GM12878 (cell line): ENCODE measurements around the gene MAD1L1. TPM values are rescaled to one million over a fixed set of nuclear protein-coding genes. Genes with fewer than 3 reads are reported as not detected.

Source experiments
- ATAC-seq: fragments of 200-7000 bp; cut with Tn5 transposase; 3 replicates; pipeline ENCODE4 v1.9.1; 2020; ENCODE audit warnings: mild to moderate bottlenecking, moderate library complexity
- BruUV-seq: library from RNA; stranded (reverse); fragments of 400-500 nt; replicated peaks from 2 replicates; lab custom pipeline; 2021; lab: Mats Ljungman, UMichigan
- CTCF ChIA-PET: fragments of 300-600 bp; sonication (Branson Sonifier 250); formaldehyde crosslinking; extraction: SDS; loops from one replicate; lab custom pipeline; 2021; ENCODE audit warnings: inconsistent platforms; lab: Yijun Ruan, JAX
- POLR2A ChIA-PET: fragments of 350-600 bp; formaldehyde crosslinking; extraction: SDS; loops from one replicate; lab custom pipeline; 2021; ENCODE audit warnings: inconsistent platforms; lab: Charles Lee
- RAD21 ChIA-PET: fragments of 300-600 bp; sonication (Branson Sonifier 250); formaldehyde crosslinking; loops from one replicate; lab custom pipeline; 2023; ENCODE audit warnings: antibody characterized with exemption; ENCODE audit not compliant: unreplicated experiment; lab: Charles Lee
- SMC1A ChIA-PET: fragments of 300-600 bp; sonication (Branson Sonifier 250); formaldehyde crosslinking; loops from one replicate; lab custom pipeline; 2023; ENCODE audit not compliant: unreplicated experiment, uncharacterized antibody; lab: Charles Lee
- DNase-seq: peaks from one replicate; pipeline ENCODE4 v3.0.0-alpha.2; 2011; ENCODE audit warnings: low read depth, low spot score
- FAIRE-seq: peaks from 3 replicates; lab custom pipeline; 2011; peaks lifted over from hg19 to GRCh38; lab: Jason Lieb, UNC
- H2AFZ ChIP-seq: 2 replicates; pipeline ENCODE4 v1.6.0; 2011; ENCODE audit warnings: low read depth, low read length, control low read depth; ENCODE audit not compliant: control insufficient read depth
- H3K27ac ChIP-seq: 2 replicates; pipeline ENCODE4 v1.5.1; 2011; ENCODE audit warnings: control low read depth; ENCODE audit not compliant: control insufficient read depth, insufficient read depth
- H3K27me3 ChIP-seq, 2 experiments: replicated peaks in 1 of 2; 2 replicates each; pipeline versions ENCODE4 v1.6.0 to v1.6.1; 2011; ENCODE audit warnings: low read length in 1 of 2; ENCODE audit not compliant: control insufficient read depth in 2 of 2, insufficient read depth in 2 of 2
- H3K36me3 ChIP-seq, 2 experiments: 2 replicates each; pipeline ENCODE4 v1.5.1; 2011; ENCODE audit warnings: low read length in 1 of 2; ENCODE audit not compliant: control insufficient read depth in 2 of 2, insufficient read depth in 2 of 2
- H3K4me1 ChIP-seq: 2 replicates; pipeline ENCODE4 v1.6.1; 2011; ENCODE audit warnings: mild to moderate bottlenecking, low read length, moderate library complexity, mixed read lengths; ENCODE audit not compliant: control insufficient read depth, insufficient read depth
- H3K4me2 ChIP-seq: 2 replicates; pipeline ENCODE4 v1.6.0; 2011; ENCODE audit warnings: control low read depth; ENCODE audit not compliant: control insufficient read depth, insufficient read depth
- H3K4me3 ChIP-seq: fragments of 200-600 bp; sonication (generic); 2 replicates; pipeline ENCODE4 v1.5.1; 2016
- H3K79me2 ChIP-seq: 2 replicates; pipeline ENCODE4 v1.6.0; 2011; ENCODE audit warnings: low read length; ENCODE audit not compliant: control insufficient read depth, insufficient read depth
- H3K9ac ChIP-seq: 2 replicates; pipeline ENCODE4 v1.8.0; 2011; ENCODE audit warnings: low read length, control low read depth, mixed read lengths; ENCODE audit not compliant: control insufficient read depth, insufficient read depth
- H3K9me3 ChIP-seq: replicated peaks from 3 replicates; pipeline ENCODE4 v1.5.1; 2011; ENCODE audit warnings: mild to moderate bottlenecking, low read length; ENCODE audit not compliant: control insufficient read depth, insufficient read depth
- H4K20me1 ChIP-seq: 2 replicates; pipeline ENCODE4 v1.6.0; 2011; ENCODE audit not compliant: control insufficient read depth, insufficient read depth
- ATF3 ChIP-seq: IDR thresholded peaks from 2 replicates; pipeline ENCODE4 v1.6.1; 2011; ENCODE audit warnings: low read depth, mild to moderate bottlenecking, low read length, moderate library complexity, borderline replicate concordance; ENCODE audit errors: extremely low read depth
- BCL11A ChIP-seq: IDR thresholded peaks from 2 replicates; pipeline ENCODE4 v1.6.1; 2011; ENCODE audit warnings: low read depth, low read length
- BCL3 ChIP-seq: IDR thresholded peaks from 2 replicates; pipeline ENCODE4 v1.6.1; 2011; ENCODE audit warnings: borderline replicate concordance, low read depth, mild to moderate bottlenecking, moderate library complexity, low read length; ENCODE audit not compliant: insufficient read depth, poor library complexity, severe bottlenecking
- EGR1 ChIP-seq, 2 experiments: IDR thresholded peaks; 1 replicate in 1 of 2; 2 replicates in 1 of 2; pipeline ENCODE4 v1.6.1; 2011 to 2012; ENCODE audit warnings: low read depth in 2 of 2, low read length in 2 of 2, borderline replicate concordance in 1 of 2, mild to moderate bottlenecking in 1 of 2, moderate library complexity in 1 of 2
- ETV6 ChIP-seq, 2 experiments: fragments of 450-650 bp in 1 of 2; IDR thresholded peaks in 1 of 2; conservative IDR thresholded peaks in 1 of 2; 2 replicates each; pipeline ENCODE4 v1.6.1; 2014; ENCODE audit warnings: antibody characterized with exemption in 1 of 2, borderline replicate concordance in 1 of 2, low read depth in 1 of 2, mild to moderate bottlenecking in 1 of 2, moderate library complexity in 1 of 2
- GATAD2B ChIP-seq: fragments of 450-650 bp; conservative IDR thresholded peaks from 2 replicates; pipeline ENCODE4 v1.6.1; 2017; ENCODE audit warnings: low read depth, mild to moderate bottlenecking, moderate library complexity
- IKZF1 ChIP-seq: fragments of 450-650 bp; conservative IDR thresholded peaks from 2 replicates; pipeline ENCODE4 v1.6.1; 2017; ENCODE audit warnings: antibody characterized with exemption, mild to moderate bottlenecking
- JUND ChIP-seq: IDR thresholded peaks from 2 replicates; pipeline ENCODE4 v1.6.1; 2012; ENCODE audit warnings: low read depth, mild to moderate bottlenecking, low read length, improper control_type of control experiment, moderate library complexity
- MTA2 ChIP-seq: fragments of 450-650 bp; IDR thresholded peaks from 2 replicates; pipeline ENCODE4 v1.6.1; 2016; ENCODE audit warnings: low read depth, mild to moderate bottlenecking, moderate library complexity
- NFXL1 ChIP-seq: fragments of 450-650 bp; IDR thresholded peaks from 2 replicates; pipeline ENCODE4 v1.6.1; 2017; ENCODE audit warnings: antibody characterized with exemption, mild to moderate bottlenecking, borderline replicate concordance
- POLR2A ChIP-seq: IDR thresholded peaks from 2 replicates; pipeline ENCODE4 v1.6.1; 2011; ENCODE audit warnings: low read depth, mild to moderate bottlenecking, low read length
- TARDBP ChIP-seq: IDR thresholded peaks from 2 replicates; pipeline ENCODE4 v1.6.1; 2016; ENCODE audit warnings: borderline replicate concordance
- USF1 ChIP-seq: IDR thresholded peaks from 2 replicates; pipeline ENCODE4 v1.6.1; 2011; ENCODE audit warnings: borderline replicate concordance, low read depth, mild to moderate bottlenecking, moderate library complexity, mixed read lengths, low read length; ENCODE audit not compliant: insufficient read depth; ENCODE audit errors: extremely low read length
- WRNIP1 ChIP-seq: IDR thresholded peaks from 2 replicates; pipeline ENCODE4 v1.6.1; 2011; ENCODE audit warnings: low read depth, low read length, improper control_type of control experiment, borderline replicate concordance
- WGBS: methylation state at CpG from one replicate; pipeline ENCODE4 v1.1.6; 2016; ENCODE audit warnings: low lambda C conversion rate; ENCODE audit not compliant: insufficient replicate concordance, insufficient coverage; ENCODE audit errors: missing lambda C conversion rate; 5-methylcytosine and 5-hydroxymethylcytosine counted together
- in situ Hi-C: fragments of 300-500 bp; cut with MboI; formaldehyde crosslinking; loops from 9 replicates; pipeline ENCODE4 v1.14.3; 2018; ENCODE audit warnings: mixed read lengths
- intact Hi-C: fragments of 100-400 bp; cut with micrococcal nuclease; formaldehyde crosslinking; loops from one replicate; pipeline ENCODE4 v1.14.2; 2022; ENCODE audit not compliant: unreplicated experiment
- polyA plus RNA-seq, 11 experiments: library from polyadenylated mRNA; depleted of rRNA in 4 of 11; unstranded in 6 of 11; stranded (reverse) in 5 of 11; fragments of >200 nt; fragmentation: Nextera tagmentation in 4 of 11; fragmentation: Illumina TruSeq in 1 of 11; extraction: Ambion mirVana in 4 of 11; extraction: Trizol in 1 of 11; gene quantifications; 1 replicate in 1 of 11; 2 replicates in 10 of 11; pipeline versions ENCODE4 v1.2.1 to v1.2.3, GENCODE V29; 2011 to 2016; ENCODE audit warnings: inconsistent platforms in 2 of 11, missing spikeins in 2 of 11, low read depth in 1 of 11
- total RNA-seq, 4 experiments: library from RNA; depleted of rRNA in 3 of 4; stranded (reverse); fragments of >200 nt in 3 of 4; fragmentation: Illumina TruSeq in 1 of 4; extraction: Trizol in 1 of 4; gene quantifications; 2 replicates each; pipeline versions ENCODE4 v1.2.1 to v1.2.3, GENCODE V29; 2013 to 2021
- TF ChIP-seq, protein P1 (sequence below): fragments of 450-650 bp; IDR thresholded peaks from 2 replicates; pipeline ENCODE4 v1.6.1; 2017; ENCODE audit warnings: antibody characterized with exemption, mild to moderate bottlenecking, moderate library complexity
- TF ChIP-seq, protein P2 (sequence below): fragments of 450-650 bp; conservative IDR thresholded peaks from 2 replicates; pipeline ENCODE4 v1.6.1; 2017; ENCODE audit warnings: mild to moderate bottlenecking, moderate library complexity

The MAD1L1 gene
- total and polyA plus RNA-seq, 10 of the 15 experiments (the other 5 are each of a cell fraction or from before 2014, with no cell fraction given): 2.2 to 76.8 (median 38.3) TPM

DNA sequence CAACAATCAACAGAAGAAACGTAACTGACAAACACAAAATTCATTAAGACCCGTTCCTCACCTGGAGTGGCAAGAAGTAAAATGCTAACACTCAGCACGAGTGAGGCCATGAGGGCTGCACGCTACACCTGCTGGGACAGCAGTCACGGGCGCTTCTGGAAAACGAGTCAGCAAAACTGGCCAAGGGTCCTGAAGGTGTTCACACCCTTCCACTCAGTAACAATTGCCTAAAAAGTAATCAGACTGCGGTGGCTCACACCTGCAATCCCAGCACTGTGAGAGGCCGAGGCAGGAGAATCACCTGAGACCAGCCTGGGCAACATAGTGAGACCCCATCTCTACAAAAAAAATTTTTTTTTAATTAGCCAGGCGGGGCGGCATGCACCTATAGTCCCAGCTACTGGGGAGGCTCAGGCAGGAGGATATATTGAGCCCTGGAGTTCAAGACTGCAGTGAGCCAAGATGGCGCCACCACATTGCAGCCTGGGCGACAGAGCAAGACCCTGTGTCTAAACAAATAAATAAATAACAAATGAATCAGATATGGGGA is 199.1 kb downstream of the MAD1L1 start:
- ChIA-PET POLR2A (no interaction called here), RAD21 (no interaction called here), CTCF (no interaction called here), SMC1A (no interaction called here)
- no TSS peak for BruUV-seq
- intact Hi-C loops: no loop called here
- Histone ChIP-seq H3K79me2 (no peaks in the 10 kb centered on the region), H3K27me3 (no peaks in the 10 kb centered on the region), H3K36me3 (no peaks in the 10 kb centered on the region; a peak in 1 of 4 replicates), H2AFZ (no peak overlapping the region), H3K4me3 (no peak overlapping the region), H4K20me1 (peaks cover 3% of the 10 kb centered on the region; the same call in 1 of the 2 replicates), H3K4me2 (no peak overlapping the region), H3K4me1 (peaks cover 9% of the 10 kb centered on the region), H3K27ac (no peak overlapping the region), H3K9ac (no peak overlapping the region), H3K9me3 (no peaks in the 10 kb centered on the region; the same call in 2 of the 3 replicates)
- ATAC-seq (no peak), DNase-seq (no peak), FAIRE-seq (no peak)
- in situ Hi-C loops: no loop called here
- 91% methylated on average over 13 of the region's 13 CpGs for WGBS
- no peak for TF ChIP-seq BCL11A
- TF ChIP-seq IKZF1: no peak
- TF ChIP-seq POLR2A: no peak
- TF ChIP-seq GATAD2B: no peak
- no peak for TF ChIP-seq EGR1 (IDR thresholded peaks at IDR 0.05; ENCODE audit: borderline replicate concordance in 1 of 2, low read depth in 2 of 2, low read length in 2 of 2)
- TF ChIP-seq ETV6 (conservative IDR thresholded peaks at IDR 0.05 in 1 of 2, IDR thresholded peaks at IDR 0.05 in 1 of 2; ENCODE audit: borderline replicate concordance in 1 of 2, low read depth in 1 of 2): no peak
- TF ChIP-seq TARDBP: no peak
- TF ChIP-seq, protein P1, sequence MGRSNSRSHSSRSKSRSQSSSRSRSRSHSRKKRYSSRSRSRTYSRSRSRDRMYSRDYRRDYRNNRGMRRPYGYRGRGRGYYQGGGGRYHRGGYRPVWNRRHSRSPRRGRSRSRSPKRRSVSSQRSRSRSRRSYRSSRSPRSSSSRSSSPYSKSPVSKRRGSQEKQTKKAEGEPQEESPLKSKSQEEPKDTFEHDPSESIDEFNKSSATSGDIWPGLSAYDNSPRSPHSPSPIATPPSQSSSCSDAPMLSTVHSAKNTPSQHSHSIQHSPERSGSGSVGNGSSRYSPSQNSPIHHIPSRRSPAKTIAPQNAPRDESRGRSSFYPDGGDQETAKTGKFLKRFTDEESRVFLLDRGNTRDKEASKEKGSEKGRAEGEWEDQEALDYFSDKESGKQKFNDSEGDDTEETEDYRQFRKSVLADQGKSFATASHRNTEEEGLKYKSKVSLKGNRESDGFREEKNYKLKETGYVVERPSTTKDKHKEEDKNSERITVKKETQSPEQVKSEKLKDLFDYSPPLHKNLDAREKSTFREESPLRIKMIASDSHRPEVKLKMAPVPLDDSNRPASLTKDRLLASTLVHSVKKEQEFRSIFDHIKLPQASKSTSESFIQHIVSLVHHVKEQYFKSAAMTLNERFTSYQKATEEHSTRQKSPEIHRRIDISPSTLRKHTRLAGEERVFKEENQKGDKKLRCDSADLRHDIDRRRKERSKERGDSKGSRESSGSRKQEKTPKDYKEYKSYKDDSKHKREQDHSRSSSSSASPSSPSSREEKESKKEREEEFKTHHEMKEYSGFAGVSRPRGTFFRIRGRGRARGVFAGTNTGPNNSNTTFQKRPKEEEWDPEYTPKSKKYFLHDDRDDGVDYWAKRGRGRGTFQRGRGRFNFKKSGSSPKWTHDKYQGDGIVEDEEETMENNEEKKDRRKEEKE: no peak
- no peak for TF ChIP-seq BCL3
- TF ChIP-seq WRNIP1: no peak
- TF ChIP-seq JUND: no peak
- TF ChIP-seq NFXL1: no peak
- no peak for TF ChIP-seq USF1
- no peak for TF ChIP-seq MTA2
- TF ChIP-seq, protein P2, sequence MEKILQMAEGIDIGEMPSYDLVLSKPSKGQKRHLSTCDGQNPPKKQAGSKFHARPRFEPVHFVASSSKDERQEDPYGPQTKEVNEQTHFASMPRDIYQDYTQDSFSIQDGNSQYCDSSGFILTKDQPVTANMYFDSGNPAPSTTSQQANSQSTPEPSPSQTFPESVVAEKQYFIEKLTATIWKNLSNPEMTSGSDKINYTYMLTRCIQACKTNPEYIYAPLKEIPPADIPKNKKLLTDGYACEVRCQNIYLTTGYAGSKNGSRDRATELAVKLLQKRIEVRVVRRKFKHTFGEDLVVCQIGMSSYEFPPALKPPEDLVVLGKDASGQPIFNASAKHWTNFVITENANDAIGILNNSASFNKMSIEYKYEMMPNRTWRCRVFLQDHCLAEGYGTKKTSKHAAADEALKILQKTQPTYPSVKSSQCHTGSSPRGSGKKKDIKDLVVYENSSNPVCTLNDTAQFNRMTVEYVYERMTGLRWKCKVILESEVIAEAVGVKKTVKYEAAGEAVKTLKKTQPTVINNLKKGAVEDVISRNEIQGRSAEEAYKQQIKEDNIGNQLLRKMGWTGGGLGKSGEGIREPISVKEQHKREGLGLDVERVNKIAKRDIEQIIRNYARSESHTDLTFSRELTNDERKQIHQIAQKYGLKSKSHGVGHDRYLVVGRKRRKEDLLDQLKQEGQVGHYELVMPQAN: no peak
- no peak for TF ChIP-seq ATF3
